Neural progenitor cell (in vitro differentiated cells): ENCODE results near the gene TRIM73.
"Not testable (repeated sequence)": the region's sequence is repeated elsewhere in the genome, so short reads cannot be mapped to it uniquely, and the experiment has no call there.

Experiments used
- EZH2 ChIP-seq: fragments of 200-600 bp; sonication (generic); IDR thresholded peaks from 2 replicates; pipeline ENCODE4 v1.6.1; 2017; ENCODE audit warnings: antibody characterized with exemption, mild to moderate bottlenecking, moderate library complexity
- EZH2phosphoT487 ChIP-seq: fragments of 200-600 bp; sonication (generic); IDR thresholded peaks from 2 replicates; pipeline ENCODE4 v1.6.1; 2017; ENCODE audit warnings: antibody characterized with exemption
- TF ChIP-seq, protein P1 (sequence below): fragments of 200-600 bp; sonication (generic); IDR thresholded peaks from 2 replicates; pipeline ENCODE4 v1.5.1; 2017; ENCODE audit warnings: antibody characterized with exemption, mild to moderate bottlenecking

DNA sequence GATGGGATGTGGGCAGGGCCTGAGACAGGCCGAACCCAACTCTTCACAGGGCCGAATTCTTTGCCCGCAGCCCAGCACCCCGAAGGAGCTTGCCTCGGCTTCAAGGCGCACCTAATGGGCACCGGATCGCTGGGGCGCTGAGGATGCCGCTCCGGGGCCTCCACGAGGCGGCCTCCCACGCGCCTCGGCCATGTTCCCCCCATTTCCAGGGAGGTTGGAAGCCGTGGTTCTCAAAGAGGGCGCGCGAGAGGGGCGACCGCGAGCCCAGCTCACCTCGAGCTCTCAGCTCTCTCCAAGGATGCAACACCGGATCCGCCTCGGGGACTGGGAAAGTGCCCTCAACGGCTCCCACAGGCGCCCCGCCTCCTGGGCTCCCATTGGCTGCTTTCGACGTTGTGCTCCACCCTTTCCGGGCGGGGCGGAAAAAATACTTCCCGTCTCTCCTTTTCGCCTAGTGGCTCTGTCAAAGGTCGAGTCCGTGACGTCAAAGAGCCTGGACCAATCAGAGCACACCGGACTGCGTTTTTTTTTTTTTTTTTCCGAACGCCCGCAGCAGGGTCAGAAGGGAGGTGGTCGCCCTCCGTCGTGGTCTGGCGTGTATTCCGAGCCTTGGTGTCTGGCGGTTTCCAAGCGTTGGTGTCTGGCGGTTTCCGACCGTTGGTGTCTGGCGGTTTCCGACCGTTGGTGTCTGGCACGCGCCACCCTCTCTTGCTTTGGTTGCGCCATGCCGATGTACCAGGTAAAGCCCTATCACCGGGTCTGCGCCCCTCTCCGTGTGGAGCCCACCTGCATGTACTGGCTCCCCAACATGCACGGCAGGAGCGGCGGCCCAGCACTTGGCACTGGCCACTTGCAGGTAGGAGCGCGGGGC is 36.5 kb upstream of the TRIM73 start:
- TF ChIP-seq, protein P1, sequence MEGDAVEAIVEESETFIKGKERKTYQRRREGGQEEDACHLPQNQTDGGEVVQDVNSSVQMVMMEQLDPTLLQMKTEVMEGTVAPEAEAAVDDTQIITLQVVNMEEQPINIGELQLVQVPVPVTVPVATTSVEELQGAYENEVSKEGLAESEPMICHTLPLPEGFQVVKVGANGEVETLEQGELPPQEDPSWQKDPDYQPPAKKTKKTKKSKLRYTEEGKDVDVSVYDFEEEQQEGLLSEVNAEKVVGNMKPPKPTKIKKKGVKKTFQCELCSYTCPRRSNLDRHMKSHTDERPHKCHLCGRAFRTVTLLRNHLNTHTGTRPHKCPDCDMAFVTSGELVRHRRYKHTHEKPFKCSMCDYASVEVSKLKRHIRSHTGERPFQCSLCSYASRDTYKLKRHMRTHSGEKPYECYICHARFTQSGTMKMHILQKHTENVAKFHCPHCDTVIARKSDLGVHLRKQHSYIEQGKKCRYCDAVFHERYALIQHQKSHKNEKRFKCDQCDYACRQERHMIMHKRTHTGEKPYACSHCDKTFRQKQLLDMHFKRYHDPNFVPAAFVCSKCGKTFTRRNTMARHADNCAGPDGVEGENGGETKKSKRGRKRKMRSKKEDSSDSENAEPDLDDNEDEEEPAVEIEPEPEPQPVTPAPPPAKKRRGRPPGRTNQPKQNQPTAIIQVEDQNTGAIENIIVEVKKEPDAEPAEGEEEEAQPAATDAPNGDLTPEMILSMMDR: not testable (repeated sequence)
- TF ChIP-seq EZH2phosphoT487, EZH2: not testable (repeated sequence)
